Testis (tissue), 2 donors: ENCODE data around the gene COLEC11.

Source experiments
- CTCF ChIP-seq, 3 experiments: fragments of 450-650 bp in 2 of 3; fragments of 200-600 bp in 1 of 3; sonication (generic) in 1 of 3; IDR thresholded peaks; one replicate each; pipeline ENCODE4 v1.5.1; 2016 to 2019; ENCODE audit warnings: antibody characterized with exemption in 3 of 3, mild to moderate bottlenecking in 2 of 3, moderate library complexity in 1 of 3
- POLR2A ChIP-seq: fragments of 450-650 bp; IDR thresholded peaks from one replicate; pipeline ENCODE4 v1.6.1; 2017; ENCODE audit warnings: antibody characterized with exemption, mild to moderate bottlenecking, moderate library complexity

GRCh38 chr2:3587021-3587420 is 7.9 kb upstream of the COLEC11 start:
- TF ChIP-seq POLR2A, result no peak
- no peak for TF ChIP-seq CTCF (IDR thresholded peaks at IDR 0.05)
